Measurements from ENCODE around the gene PPDPF. TPM values are rescaled to one million over a fixed set of nuclear protein-coding genes. Genes with fewer than 3 reads are reported as not detected.

PPDPF gene
- total RNA-seq, 2 experiments from 2014 or later, result 34.9 to 117 TPM

GRCh38 chr20:63562461-63563224 is 42.1 kb downstream of the PPDPF start:
- Histone ChIP-seq H3K36me3 (ENCODE audit: insufficient read depth, low read length) (no peaks in the 10 kb centered on the region), H3K4me3 (ENCODE audit: low read depth, low read length, poor library complexity, severe bottlenecking) (no peak overlapping the region), H3K79me2 (ENCODE audit: insufficient read depth, low read depth, low read length) (no peaks in the 10 kb centered on the region), H3K9me2 (ENCODE audit: insufficient read depth, low read length) (no peaks in the 10 kb centered on the region), H3K27ac (ENCODE audit: low read depth, low read length, poor library complexity, severe bottlenecking) (no peak overlapping the region), H3K4me1 (ENCODE audit: insufficient read depth, low read length, poor library complexity, severe bottlenecking) (peaks cover 2% of the 10 kb centered on the region), H3K9me3 (ENCODE audit: low read length) (no peaks in the 10 kb centered on the region), H2AFZ (ENCODE audit: low read length) (no peak overlapping the region), H3K4me2 (ENCODE audit: low read length) (no peak overlapping the region), H4K20me1 (ENCODE audit: insufficient read depth, low read length) (no peaks in the 10 kb centered on the region)
- POLR2A ChIA-PET, result no interaction called here
- TF ChIP-seq EZH2phosphoT487 (IDR thresholded peaks at IDR 0.05; ENCODE audit: borderline replicate concordance, low read depth, low read length) (no peak), CTCF (conservative IDR thresholded peaks at IDR 0.05; ENCODE audit: low read length) (no peak)
- no peak for DNase-seq (ENCODE audit: low spot score)
- no TSS peak for BruUV-seq (replicated peaks)
- intact Hi-C loops (cut with micrococcal nuclease; ENCODE audit: unreplicated experiment), result no loop called here
- CTCF ChIA-PET (ENCODE audit: unreplicated experiment), result no interaction called here

GRCh38 chr20:63563225-63563935 is 42.8 kb downstream of the PPDPF start:
- Histone ChIP-seq H3K4me1 (ENCODE audit: insufficient read depth, low read length, poor library complexity, severe bottlenecking) (peaks cover 9% of the 10 kb centered on the region), H3K79me2 (ENCODE audit: insufficient read depth, low read depth, low read length) (no peaks in the 10 kb centered on the region), H3K4me3 (ENCODE audit: low read depth, low read length, poor library complexity, severe bottlenecking) (no peak overlapping the region), H3K36me3 (ENCODE audit: insufficient read depth, low read length) (no peaks in the 10 kb centered on the region), H3K9me2 (ENCODE audit: insufficient read depth, low read length) (no peaks in the 10 kb centered on the region), H4K20me1 (ENCODE audit: insufficient read depth, low read length) (no peaks in the 10 kb centered on the region), H3K9me3 (ENCODE audit: low read length) (no peaks in the 10 kb centered on the region), H3K4me2 (ENCODE audit: low read length) (no peak overlapping the region), H2AFZ (ENCODE audit: low read length) (no peak overlapping the region), H3K27ac (ENCODE audit: low read depth, low read length, poor library complexity, severe bottlenecking) (no peak overlapping the region)
- ChIA-PET CTCF (ENCODE audit: unreplicated experiment) (no interaction called here), POLR2A (no interaction called here)
- no TSS peak for BruUV-seq (replicated peaks)
- DNase-seq (ENCODE audit: low spot score), result no peak
- TF ChIP-seq EZH2phosphoT487 (IDR thresholded peaks at IDR 0.05; ENCODE audit: borderline replicate concordance, low read depth, low read length) (no peak), CTCF (conservative IDR thresholded peaks at IDR 0.05; ENCODE audit: low read length) (no peak)
- intact Hi-C loops (cut with micrococcal nuclease; ENCODE audit: unreplicated experiment), result no loop called here

Data from OCI-LY7 (cell line).